Liver (tissue), 9 donors: ENCODE measurements around the gene TMEM45B. TPM values are rescaled to one million over a fixed set of nuclear protein-coding genes. Genes with fewer than 3 reads are reported as not detected.

Experiments
- DNase-seq: peaks from one replicate; pipeline ENCODE4 v3.0.0-alpha.2; 2017; ENCODE audit warnings: low spot score
- H3K27ac ChIP-seq, 2 donors: one replicate each; pipeline ENCODE4 v1.7.0; 2013; ENCODE audit warnings: inconsistent platforms in 2 of 2, low read length in 2 of 2, control low read depth in 1 of 2, low read depth in 1 of 2, mild to moderate bottlenecking in 1 of 2
- H3K27me3 ChIP-seq, 4 donors: one replicate each; pipeline versions ENCODE4 v1.6.1 to v1.7.0; 2013; ENCODE audit warnings: low read length in 3 of 4, inconsistent platforms in 1 of 4, mild to moderate bottlenecking in 1 of 4, moderate library complexity in 1 of 4; ENCODE audit not compliant: control insufficient read depth in 4 of 4, insufficient read depth in 4 of 4
- H3K36me3 ChIP-seq, 4 donors: one replicate each; pipeline versions ENCODE4 v1.6.1 to v1.7.0; 2013; ENCODE audit warnings: low read length in 3 of 4, mild to moderate bottlenecking in 3 of 4, low read depth in 1 of 4, moderate library complexity in 1 of 4; ENCODE audit not compliant: control insufficient read depth in 4 of 4, insufficient read depth in 3 of 4
- H3K4me1 ChIP-seq, 4 donors: one replicate each; pipeline versions ENCODE4 v1.6.1 to v1.7.0; 2013; ENCODE audit warnings: low read length in 3 of 4, mild to moderate bottlenecking in 3 of 4, moderate library complexity in 1 of 4; ENCODE audit not compliant: control insufficient read depth in 4 of 4, insufficient read depth in 4 of 4
- H3K4me3 ChIP-seq, 3 donors: one replicate each; pipeline versions ENCODE4 v1.6.1 to v1.7.0; 2013; ENCODE audit warnings: low read length in 3 of 3, control low read depth in 1 of 3, low read depth in 1 of 3, mild to moderate bottlenecking in 1 of 3
- H3K9ac ChIP-seq, 2 donors: one replicate each; pipeline ENCODE4 v1.7.0; 2013; ENCODE audit warnings: low read length in 2 of 2, mild to moderate bottlenecking in 2 of 2, moderate library complexity in 2 of 2, control low read depth in 1 of 2, low read depth in 1 of 2
- H3K9me3 ChIP-seq, 4 donors: one replicate each; pipeline versions ENCODE4 v1.6.1 to v1.7.0; 2013; ENCODE audit warnings: low read length in 3 of 4; ENCODE audit not compliant: control insufficient read depth in 4 of 4
- ATF3 ChIP-seq: IDR thresholded peaks from 2 replicates; pipeline ENCODE4 v1.6.1; 2016; ENCODE audit warnings: antibody characterized with exemption
- CTCF ChIP-seq: fragments of 150-350 bp; IDR thresholded peaks from 2 replicates; pipeline ENCODE4 v1.5.1; 2017; ENCODE audit warnings: improper control_type of control experiment, low read depth, low read length; ENCODE audit not compliant: missing input control
- EGR1 ChIP-seq, 2 donors: IDR thresholded peaks; 2 replicates each; pipeline ENCODE4 v1.6.1; 2016 to 2018; ENCODE audit warnings: antibody characterized with exemption in 2 of 2, low read depth in 2 of 2
- FOXA1 ChIP-seq: IDR thresholded peaks from 2 replicates; pipeline ENCODE4 v1.6.1; 2016; ENCODE audit warnings: antibody characterized with exemption
- FOXA2 ChIP-seq: IDR thresholded peaks from 2 replicates; pipeline ENCODE4 v1.6.1; 2016; ENCODE audit warnings: antibody characterized with exemption
- GABPA ChIP-seq, 2 donors: IDR thresholded peaks in 1 of 2; conservative IDR thresholded peaks in 1 of 2; 2 replicates each; pipeline ENCODE4 v1.6.1; 2016; ENCODE audit warnings: antibody characterized with exemption in 2 of 2, mild to moderate bottlenecking in 1 of 2, moderate library complexity in 1 of 2
- HNF4A ChIP-seq, 2 donors: conservative IDR thresholded peaks; 2 replicates each; pipeline ENCODE4 v1.6.1; 2016; ENCODE audit warnings: antibody characterized with exemption in 2 of 2, mild to moderate bottlenecking in 2 of 2
- HNF4G ChIP-seq: IDR thresholded peaks from 2 replicates; pipeline ENCODE4 v1.6.1; 2016; ENCODE audit warnings: antibody characterized with exemption
- JUND ChIP-seq, 2 donors: IDR thresholded peaks; 2 replicates each; pipeline ENCODE4 v1.6.1; 2016; ENCODE audit warnings: antibody characterized with exemption in 2 of 2
- MAX ChIP-seq: IDR thresholded peaks from 2 replicates; pipeline ENCODE4 v1.6.1; 2016; ENCODE audit warnings: antibody characterized with exemption
- NR2F2 ChIP-seq: IDR thresholded peaks from 2 replicates; pipeline ENCODE4 v1.6.1; 2016; ENCODE audit warnings: antibody characterized with exemption
- RAD21 ChIP-seq, 2 donors: IDR thresholded peaks; 2 replicates each; pipeline ENCODE4 v1.6.1; 2016; ENCODE audit warnings: antibody characterized with exemption in 2 of 2, mild to moderate bottlenecking in 2 of 2
- REST ChIP-seq: IDR thresholded peaks from 2 replicates; pipeline ENCODE4 v1.6.1; 2016; ENCODE audit warnings: antibody characterized with exemption, mild to moderate bottlenecking
- RXRA ChIP-seq, 2 donors: IDR thresholded peaks; 2 replicates each; pipeline ENCODE4 v1.6.1; 2017 to 2018; ENCODE audit warnings: antibody characterized with exemption in 2 of 2, mild to moderate bottlenecking in 1 of 2
- SP1 ChIP-seq: IDR thresholded peaks from 2 replicates; pipeline ENCODE4 v1.6.1; 2018; ENCODE audit warnings: antibody characterized with exemption, mild to moderate bottlenecking
- TAF1 ChIP-seq: conservative IDR thresholded peaks from 2 replicates; pipeline ENCODE4 v1.6.1; 2016; ENCODE audit warnings: antibody characterized with exemption, mild to moderate bottlenecking
- YY1 ChIP-seq: IDR thresholded peaks from 2 replicates; pipeline ENCODE4 v1.6.1; 2016; ENCODE audit warnings: antibody characterized with exemption, mild to moderate bottlenecking
- ZBTB33 ChIP-seq: IDR thresholded peaks from 2 replicates; pipeline ENCODE4 v1.6.1; 2016; ENCODE audit warnings: antibody characterized with exemption
- WGBS: extraction: QIAGEN DNeasy Blood & Tissue Kit; methylation state at CpG from one replicate; pipeline ENCODE4 v1.1.7; 2013; 5-methylcytosine and 5-hydroxymethylcytosine counted together
- polyA plus RNA-seq, 2 donors: library from polyadenylated mRNA; stranded (reverse) in 1 of 2; unstranded in 1 of 2; fragments of 200-250 nt in 1 of 2; fragments of >200 nt in 1 of 2; fragmentation: Nextera tagmentation in 1 of 2; extraction: Ambion mirVana in 1 of 2; gene quantifications; one replicate each; pipeline versions ENCODE4 v1.2.1 to v1.2.3, GENCODE V29; 2013 to 2015
- total RNA-seq, 2 donors: library from RNA; depleted of rRNA; stranded (reverse); fragments of >200 nt; gene quantifications; one replicate each; pipeline ENCODE4 v1.2.3, GENCODE V29; 2014
- donor health status: healthy.
- donor health status: healthy.
- donor health status: healthy.
- donor health status: healthy.
- donor health status: healthy.

The TMEM45B gene
- total and polyA plus RNA-seq, 4 donors: 5.5 to 23.7 (median 6.7) TPM

GRCh38 chr11:129885381-129885780 lies 69.7 kb downstream of the TMEM45B start:
- Histone ChIP-seq H3K27ac (no peak overlapping the region), H3K9ac (no peak overlapping the region), H3K27me3 (no peaks in the 10 kb centered on the region), H3K36me3 (peaks cover 7 to 89% (median 76%) of the 10 kb centered on the region in 4 donors), H3K4me1 (no peaks in the 10 kb centered on the region), H3K9me3 (no peaks in the 10 kb centered on the region), H3K4me3 (no peak overlapping the region)
- no peak for DNase-seq
- WGBS: 97% methylated on average over 12 of the region's 12 CpGs
- TF ChIP-seq FOXA1 (no peak), REST (no peak), RXRA (IDR thresholded peaks at IDR 0.05) (no peak), HNF4A (conservative IDR thresholded peaks at IDR 0.05) (no peak), ZBTB33 (no peak), NR2F2 (no peak), YY1 (no peak), HNF4G (no peak), MAX (no peak), SP1 (no peak), TAF1 (no peak), GABPA (IDR thresholded peaks at IDR 0.05 in 1 of 2, conservative IDR thresholded peaks at IDR 0.05 in 1 of 2) (no peak), ATF3 (no peak), FOXA2 (no peak), RAD21 (IDR thresholded peaks at IDR 0.05) (no peak), EGR1 (IDR thresholded peaks at IDR 0.05; ENCODE audit: low read depth in 2 of 2) (no peak), CTCF (no peak)

- H3K4me1 ChIP-seq: no peaks in the 10 kb centered on the region
- H3K4me3 ChIP-seq: no peak overlapping the region
- H3K9ac ChIP-seq: no peak overlapping the region
- peaks cover 7 to 83% (median 61%) of the 10 kb centered on the region in 4 donors for H3K36me3 ChIP-seq
- no peak for DNase-seq
- no peaks in the 10 kb centered on the region for H3K27me3 ChIP-seq
- TF ChIP-seq HNF4A (conservative IDR thresholded peaks at IDR 0.05) (no peak), JUND (IDR thresholded peaks at IDR 0.05) (no peak), ATF3 (no peak), ZBTB33 (no peak), RAD21 (IDR thresholded peaks at IDR 0.05) (no peak), TAF1 (no peak), NR2F2 (no peak)
- no peak overlapping the region for H3K27ac ChIP-seq
- 89% methylated on average over 5 of the region's 5 CpGs for WGBS
- no peaks in the 10 kb centered on the region for H3K9me3 ChIP-seq
These were observed 72.8 kb downstream of the TMEM45B start for GRCh38 chr11:129888451-129888850.
